Urothelium cell line (cell line): ENCODE measurements around the gene RRAGD.

Experiments used
- DNase-seq: peaks from one replicate; pipeline ENCODE4 v3.0.0; 2011; ENCODE audit warnings: low spot score, mixed read lengths
- FAIRE-seq: peaks from 2 replicates; lab custom pipeline; 2011; peaks lifted over from hg19 to GRCh38; lab: Jason Lieb, UNC

RRAGD gene, protein sequence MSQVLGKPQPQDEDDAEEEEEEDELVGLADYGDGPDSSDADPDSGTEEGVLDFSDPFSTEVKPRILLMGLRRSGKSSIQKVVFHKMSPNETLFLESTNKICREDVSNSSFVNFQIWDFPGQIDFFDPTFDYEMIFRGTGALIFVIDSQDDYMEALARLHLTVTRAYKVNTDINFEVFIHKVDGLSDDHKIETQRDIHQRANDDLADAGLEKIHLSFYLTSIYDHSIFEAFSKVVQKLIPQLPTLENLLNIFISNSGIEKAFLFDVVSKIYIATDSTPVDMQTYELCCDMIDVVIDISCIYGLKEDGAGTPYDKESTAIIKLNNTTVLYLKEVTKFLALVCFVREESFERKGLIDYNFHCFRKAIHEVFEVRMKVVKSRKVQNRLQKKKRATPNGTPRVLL

DNA sequence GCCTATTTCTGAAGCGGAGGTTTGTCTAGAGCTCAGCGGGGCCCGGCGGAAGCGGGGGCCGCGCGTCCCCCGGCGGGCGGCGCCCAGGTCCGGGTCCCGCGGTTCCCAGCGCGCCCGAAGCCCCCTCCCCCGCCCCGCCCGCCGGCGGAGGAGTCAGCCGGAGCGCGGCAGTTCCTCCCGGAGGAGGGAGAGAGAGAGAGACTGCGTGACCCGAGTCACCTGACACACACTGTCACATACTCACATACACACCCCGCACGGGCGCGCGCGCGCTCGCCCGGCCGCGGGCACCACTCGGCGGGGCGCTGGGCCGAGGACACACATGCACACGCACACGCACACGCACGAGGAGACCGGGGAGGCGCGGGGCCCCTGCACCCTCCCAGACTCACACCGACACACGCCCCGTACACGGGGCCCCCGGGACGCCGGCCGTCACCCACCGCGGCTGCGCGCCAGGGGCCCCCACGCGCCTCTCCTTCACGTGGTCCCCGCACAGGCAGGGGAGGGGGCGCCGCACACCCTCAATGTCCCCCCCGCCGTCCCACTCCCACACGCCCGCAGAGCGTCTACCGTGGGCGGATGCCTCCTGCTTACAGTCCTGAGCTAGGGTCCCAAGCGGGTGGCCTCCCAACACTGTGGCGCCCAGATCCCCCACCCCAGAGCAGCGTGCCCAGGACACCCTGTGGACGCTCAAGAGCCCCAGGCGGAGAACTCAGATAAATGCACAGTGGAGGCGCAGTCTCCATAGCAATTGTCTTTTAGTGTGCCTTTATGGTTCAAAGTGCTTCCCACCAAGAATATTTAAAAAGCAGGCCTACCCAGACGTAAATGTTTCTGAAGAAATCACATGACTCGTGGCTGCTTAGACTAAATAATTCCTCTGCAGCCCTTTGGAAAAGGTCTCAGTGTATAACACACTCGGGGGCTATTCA lies at the start of gene RRAGD:
RRAGD (minus strand) TSS at position 203 of the 935 bp plus-strand sequence. CDS start 280 bp downstream, outside the sequence.
- FAIRE-seq (no peak), DNase-seq (peak; percentile 70)

DNA sequence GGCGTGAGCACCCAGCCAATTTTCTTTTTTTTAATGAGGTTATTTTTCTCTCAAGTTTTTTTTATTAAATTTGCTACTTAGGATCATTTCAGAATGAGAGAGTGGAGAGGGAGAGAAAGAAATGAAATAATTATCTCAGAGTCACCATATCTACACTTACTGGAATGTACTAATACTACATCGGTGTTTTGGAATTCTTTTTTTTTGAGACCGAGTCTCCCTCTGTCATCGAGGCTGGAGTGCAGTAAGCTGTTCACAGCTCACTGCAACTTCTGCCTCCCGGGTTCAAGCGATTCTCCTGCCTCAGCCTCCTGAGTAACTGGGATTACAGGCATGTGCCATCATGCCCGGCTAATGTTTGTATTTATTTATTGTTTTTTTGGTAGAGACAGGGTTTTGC lies 48.6 kb upstream of the RRAGD start:
- no peak for FAIRE-seq
- no peak for DNase-seq

DNA sequence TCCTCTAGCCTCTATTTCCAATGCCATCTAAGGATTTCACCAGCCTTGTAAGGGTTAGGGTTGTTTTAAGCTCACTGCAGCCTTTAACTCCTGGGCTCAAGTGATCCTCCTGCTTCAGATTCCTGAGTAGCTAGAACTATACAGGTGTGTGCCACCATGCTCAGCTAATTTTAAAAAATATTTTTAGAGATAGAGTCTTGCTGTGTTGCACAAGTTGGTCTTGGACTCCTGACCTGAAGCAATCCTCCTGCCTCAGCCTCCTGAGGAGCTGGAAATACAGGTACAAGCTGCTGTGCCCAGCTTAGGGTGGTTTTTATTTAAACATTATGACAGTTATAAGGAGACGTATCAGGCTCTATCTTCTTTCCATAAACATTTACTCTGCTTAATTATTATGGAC lies 47.4 kb upstream of the RRAGD start:
- DNase-seq = no peak
- no peak for FAIRE-seq

DNA sequence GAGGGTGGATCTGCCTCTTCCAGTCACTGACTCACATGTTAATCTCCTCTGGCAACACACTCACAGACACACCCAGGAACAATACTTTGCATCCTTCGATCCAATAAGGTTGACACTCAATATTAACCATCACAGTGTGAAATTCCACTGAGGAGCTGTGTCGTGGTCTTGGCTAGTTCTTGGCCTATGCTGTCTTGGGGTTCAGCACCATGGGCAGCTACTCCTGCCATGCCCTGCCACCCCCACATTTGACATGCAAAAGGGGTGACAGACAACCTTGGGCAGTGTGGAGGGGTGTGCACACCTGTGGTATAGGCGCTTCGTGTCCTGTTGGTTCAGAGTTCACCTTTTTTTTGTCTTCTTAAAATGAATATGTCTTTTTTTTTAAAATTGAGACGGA lies 46.6 kb upstream of the RRAGD start:
- FAIRE-seq = no peak
- no peak for DNase-seq

DNA sequence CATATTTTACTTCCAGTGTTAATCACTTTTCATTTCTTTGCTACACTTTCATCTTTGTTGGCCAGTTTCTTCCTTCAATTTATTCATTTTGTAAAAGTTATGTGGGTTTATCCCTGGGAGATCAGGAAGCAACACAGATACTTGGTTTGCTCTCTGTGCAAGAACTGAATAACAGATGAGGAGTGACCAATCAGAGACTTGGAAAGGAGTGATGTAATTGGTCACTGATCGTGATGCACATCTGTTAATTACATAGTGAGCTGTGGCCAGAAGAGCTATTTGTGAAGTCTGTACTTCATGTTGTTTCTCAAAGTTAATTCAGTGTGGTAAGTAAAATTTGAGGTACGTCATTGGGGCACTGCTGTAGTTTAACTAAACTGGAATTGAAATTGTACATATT lies 42.2 kb upstream of the RRAGD start:
- DNase-seq = no peak
- FAIRE-seq = no peak

DNA sequence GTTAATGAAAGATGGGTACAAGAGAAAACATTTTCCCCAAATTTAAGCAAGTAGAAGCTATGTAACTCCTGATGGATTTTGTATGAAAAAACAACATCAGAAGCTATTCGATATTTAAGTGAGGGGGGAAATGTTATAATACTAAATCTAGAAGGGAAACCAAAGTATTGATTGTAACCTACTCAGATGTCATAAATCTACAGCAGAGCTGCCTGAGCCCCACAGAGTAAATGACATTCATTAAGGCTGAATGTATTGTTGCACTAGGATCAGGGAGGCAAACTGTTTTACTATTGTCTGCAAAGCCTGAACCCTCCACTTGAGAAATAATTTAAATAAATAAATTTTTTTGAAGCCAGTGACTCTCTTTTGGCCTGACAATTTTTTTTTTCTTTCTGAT lies 40.2 kb upstream of the RRAGD start:
- no peak for FAIRE-seq
- DNase-seq = no peak

DNA sequence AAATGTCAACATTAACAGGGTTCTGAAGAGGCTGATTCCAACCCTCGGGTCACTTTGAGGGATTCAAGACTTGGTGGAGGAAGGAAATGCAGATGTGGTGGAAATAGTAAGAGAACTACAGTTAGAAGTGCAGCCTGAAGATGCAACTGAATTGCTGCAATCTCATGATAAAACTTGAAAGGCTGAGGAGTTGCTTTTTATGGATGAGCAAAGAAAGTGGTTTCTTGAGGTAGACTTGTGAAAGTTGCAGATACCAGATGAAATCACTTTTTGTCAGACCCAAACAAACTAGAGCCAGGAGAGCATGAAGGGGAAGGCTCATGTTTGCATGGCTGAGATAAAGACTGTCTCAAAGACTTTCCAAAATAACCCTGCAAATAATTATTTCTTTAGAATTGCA lies 37.1 kb upstream of the RRAGD start:
- DNase-seq = no peak
- no peak for FAIRE-seq

DNA sequence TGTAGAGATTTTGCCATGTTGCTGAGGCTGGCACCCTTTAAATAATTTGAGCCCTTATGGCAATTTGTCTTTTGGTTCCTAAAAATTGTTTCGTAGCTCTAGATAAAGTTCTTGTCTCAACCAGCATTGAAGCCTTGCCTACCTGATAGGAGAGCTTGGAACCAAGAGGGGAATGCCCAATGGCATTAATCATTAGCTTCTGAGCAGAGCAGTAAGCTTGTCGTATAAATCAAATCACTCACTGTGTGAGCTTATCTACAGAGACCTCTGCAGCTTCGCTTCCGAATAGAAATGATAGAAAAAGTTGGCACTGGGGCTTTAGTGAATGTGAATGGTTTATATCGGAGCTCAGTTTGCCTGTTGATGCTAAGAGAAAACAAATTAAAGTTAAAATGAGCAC lies 31.6 kb upstream of the RRAGD start:
- no peak for DNase-seq
- no peak for FAIRE-seq

DNA sequence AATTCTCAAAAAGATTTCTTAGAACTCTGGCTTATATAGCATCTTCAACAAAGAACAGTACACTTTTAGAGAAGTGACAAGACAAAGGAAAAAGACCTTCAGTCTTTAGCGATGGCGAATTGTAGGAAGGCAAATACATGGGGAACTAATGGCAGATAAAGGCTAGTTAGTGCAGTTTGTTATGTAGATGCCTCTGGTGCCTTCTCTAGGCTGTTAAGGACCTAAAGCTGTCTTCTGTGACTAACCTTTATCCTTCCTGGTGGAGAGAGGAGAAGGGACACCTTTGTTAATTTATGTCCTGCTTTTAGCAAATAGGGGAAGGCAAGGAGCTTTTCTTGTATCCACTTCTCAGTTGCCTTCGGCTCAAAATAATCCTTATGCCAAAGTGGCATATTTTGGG lies 28.1 kb upstream of the RRAGD start:
- no peak for FAIRE-seq
- no peak for DNase-seq

DNA sequence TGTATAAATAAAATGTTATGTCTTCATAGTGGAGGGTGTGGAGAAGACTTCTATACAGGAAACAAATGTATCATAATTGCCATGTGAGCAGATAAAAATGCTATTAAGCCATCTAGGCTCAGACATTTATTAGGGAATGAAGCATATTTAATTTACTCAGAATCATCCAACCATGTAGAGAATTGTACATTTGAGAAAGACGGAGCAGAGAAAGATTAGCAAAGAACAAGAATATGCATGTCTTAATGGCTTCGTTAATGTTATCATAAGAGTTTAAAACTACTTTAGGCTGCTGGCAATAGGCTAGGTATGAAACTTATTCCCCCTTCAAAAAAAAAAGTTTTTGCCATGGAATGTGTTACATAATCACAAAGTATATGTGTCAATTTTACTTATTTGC lies 26.9 kb upstream of the RRAGD start:
- no peak for DNase-seq
- no peak for FAIRE-seq

DNA sequence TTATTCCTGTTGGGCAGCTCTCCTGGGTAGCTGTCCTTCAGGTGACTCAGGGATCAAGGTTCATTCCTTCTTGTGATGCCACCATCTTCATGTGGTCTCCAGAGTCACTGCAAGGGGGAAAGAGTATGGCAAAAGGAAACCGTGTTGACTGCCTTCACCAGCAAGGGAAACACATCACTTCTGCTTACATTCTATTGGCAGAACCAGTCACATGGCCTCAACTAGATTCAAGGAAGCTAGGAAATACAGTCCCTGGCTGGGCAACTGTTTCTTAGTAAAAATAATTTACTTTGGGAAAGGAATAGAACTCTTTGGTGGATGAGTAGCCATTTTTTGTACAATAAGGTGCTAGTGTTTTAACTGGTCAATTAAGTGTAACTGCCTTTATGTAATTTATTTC lies 26.2 kb upstream of the RRAGD start:
- no peak for DNase-seq

DNA sequence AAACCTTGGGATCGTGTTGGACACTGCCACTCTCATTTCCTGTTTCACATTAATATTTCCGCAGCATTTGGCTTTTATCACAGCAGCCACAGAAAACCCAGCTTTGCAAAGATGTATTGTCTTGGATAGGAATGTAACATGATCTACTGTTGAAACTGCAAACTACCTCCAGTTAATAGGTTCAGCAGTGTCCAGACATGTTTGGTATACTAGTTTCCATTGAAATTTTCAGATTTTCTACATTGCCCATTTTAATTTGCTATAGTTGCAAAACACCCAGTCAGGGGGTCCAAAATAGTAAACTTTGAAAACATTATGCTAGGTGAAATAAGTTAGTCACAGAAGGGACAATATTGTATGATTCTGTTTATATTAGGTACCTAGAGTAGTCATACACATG lies 24.2 kb upstream of the RRAGD start:
- FAIRE-seq (no peak), DNase-seq (no peak)

More for the DNA sequence above, 26.2 kb upstream of the RRAGD start:
- FAIRE-seq = no peak

DNA sequence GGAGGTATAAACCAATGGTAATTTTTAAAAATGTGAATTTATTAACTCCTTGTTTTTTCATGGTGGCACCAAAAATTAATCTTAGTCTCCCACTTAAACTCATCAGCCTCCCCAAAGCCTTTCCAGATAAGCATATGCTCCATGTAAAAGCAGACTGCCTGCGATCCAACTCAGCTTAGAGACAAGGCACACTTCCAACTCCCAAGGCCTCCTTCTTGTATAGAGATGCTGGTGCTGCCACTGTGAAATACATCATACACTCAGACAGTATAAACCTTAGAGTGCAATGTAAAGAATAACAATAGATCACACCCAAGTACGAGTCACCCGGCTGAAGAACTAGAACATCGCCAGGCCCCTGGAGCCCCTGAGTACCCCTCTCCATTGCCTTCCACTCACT lies 22.9 kb upstream of the RRAGD start:
- DNase-seq (no peak), FAIRE-seq (no peak)

DNA sequence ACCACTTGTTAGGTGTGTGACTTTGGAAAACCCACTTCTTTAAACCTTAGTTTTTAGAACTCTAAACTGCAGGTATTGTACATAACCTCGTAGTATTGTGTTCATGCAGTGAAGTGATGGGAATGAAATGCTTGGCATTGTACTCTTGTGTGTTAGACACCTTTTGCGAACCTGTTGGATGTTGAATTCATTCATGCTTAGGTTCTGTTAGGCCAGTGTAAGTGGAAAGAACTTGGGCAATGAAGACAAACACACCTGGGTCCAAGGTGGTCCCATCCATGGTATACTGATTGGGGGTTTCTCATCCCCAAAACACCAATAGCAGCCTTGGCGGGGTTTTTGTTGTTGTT lies 22.1 kb upstream of the RRAGD start:
- FAIRE-seq = no peak
- DNase-seq = no peak

DNA sequence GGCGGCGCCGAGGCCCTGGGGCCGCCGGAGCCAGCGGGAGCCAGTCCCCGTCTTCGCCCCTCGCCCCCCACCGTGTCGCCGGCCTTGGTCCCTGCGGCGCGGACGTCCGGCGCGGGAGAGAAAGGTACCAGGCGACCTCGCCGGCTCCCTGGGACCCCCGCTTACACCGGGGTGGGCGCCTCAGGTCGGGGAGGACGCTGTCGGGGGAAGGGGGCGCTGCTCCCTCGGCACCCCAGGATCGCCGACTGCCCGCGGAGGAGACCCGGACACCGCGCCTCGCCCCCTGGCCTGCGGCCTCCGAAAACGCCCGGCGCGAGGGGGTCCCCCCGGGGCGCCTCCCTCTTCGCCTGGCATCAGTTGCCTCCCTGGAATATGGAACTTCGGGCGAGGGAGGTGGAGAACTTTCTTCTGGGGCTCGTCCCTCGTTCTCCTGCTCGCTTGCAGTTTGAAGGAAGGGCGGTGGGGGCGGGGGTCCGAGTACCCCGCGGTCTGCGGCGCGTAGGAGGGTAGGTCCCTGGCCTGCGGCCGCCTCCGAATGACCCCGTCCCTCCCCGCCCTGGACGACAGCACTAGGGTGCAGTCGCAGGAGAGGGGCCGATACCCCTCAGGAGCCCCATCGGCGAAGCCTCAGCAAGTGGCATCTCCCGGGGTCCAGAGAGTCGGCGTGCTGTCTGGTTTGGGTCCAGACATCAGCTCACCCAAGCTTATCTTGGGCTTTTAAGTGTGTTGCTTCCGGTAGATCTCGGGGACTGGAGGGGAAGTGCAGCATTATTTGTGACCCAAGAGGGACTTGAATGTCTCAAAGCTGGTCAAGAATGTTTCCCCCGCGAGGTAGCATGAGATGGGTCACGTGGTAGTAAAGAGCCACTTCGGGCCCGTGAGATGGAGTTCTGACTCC lies 21.4 kb upstream of the RRAGD start:
- no peak for FAIRE-seq
- DNase-seq = peak; percentile 17

DNA sequence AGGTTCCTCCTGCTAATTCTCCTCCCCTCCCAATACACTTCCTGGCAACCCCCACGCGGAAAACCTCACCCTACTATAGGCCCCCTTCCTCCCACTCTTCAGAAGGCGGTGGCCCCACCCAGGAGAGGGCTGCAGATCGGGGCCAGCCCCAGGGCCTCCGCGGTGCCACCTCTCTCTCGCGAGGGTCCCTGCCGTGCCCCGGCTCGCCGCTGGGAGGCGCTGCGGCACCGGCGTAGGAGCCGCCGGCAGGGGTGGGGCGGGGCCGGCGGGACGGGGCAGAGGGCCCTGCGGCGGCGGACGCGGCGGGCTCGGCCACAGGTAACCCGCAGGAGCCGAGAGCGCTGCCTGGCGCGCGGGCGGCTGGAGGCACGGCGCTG lies 20.8 kb upstream of the RRAGD start, which contains the start of gene ANKRD6:
ANKRD6 (plus strand) TSS at position 278 of the 377 bp plus-strand sequence. CDS start 133,825 bp downstream, outside the sequence.
- FAIRE-seq (no peak), DNase-seq (peak; percentile 84)

DNA sequence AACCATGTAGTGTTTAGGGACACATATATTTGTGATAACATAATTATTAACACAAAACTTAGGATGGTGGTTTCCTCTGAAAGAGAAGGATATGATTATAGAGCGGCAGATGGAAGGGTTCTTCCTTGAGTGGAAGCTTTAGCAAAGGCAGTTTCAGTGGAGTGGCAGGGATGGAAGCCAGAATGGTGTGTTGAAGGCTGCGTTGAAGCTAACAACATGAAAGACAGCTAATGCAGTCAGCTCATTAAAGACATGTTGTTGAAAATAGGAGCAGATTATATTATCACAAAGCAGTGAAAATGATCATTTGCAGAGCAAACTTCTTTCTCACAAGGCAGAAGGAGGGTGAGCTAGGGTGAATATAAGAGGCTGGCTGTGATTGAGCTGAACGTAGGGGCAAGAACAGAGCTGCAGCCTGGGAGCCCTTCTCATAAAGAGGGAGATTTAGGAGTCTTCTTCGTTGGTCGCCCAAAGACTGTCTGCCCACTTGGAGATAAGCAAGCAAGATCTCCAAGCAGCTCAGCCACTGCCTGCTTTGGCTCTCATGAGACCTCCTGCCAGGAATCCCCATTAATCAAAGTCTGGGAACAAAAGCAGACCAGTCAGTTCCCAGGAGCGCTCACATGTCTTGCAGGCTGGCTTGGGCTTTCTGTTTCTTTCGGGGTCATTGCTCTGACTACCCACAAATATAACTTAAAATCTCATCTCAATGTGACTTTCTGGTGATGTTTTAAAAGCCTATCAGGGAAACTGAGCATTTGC lies 18.3 kb upstream of the RRAGD start:
- FAIRE-seq (no peak), DNase-seq (no peak)

DNA sequence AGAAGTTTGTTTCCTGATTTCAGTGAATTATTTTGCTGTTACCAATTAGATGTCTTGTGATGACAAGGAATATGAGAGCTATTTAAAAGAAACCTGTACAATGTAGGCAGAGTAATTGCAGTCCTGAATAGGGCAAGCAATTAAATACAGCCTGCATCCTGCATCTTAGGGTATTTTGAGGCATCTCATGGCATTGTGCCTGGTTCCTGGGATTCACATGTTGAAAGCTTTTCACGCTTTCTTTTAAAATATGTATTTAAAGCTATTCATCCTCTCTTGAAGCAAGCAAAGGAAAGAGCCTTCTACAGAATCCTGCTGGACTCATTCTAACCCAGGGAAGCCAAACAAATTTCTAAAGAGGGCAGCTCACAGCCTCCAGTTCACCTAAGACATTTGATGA lies 4.7 kb upstream of the RRAGD start:
- no peak for FAIRE-seq
- no peak for DNase-seq

DNA sequence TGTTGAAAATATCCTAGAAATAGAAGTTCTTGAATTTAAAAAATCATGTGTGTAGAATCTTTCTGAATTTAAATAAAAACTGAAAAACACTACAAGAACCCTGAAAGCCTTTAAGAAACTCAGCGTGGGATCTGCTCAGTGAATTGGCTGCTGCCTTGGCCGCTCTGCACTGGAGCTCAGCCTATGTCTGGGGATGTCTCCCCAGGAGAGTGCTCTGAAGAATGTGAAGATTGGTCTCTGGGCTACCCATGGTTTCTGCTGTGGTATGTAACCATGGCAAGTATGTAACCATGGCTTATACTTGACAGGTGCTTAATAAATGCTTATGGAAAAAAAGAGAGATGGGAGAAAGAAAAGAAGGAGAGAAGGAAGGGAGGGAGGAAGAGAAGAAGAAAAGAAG lies 3.1 kb upstream of the RRAGD start:
- FAIRE-seq (no peak), DNase-seq (no peak)

DNA sequence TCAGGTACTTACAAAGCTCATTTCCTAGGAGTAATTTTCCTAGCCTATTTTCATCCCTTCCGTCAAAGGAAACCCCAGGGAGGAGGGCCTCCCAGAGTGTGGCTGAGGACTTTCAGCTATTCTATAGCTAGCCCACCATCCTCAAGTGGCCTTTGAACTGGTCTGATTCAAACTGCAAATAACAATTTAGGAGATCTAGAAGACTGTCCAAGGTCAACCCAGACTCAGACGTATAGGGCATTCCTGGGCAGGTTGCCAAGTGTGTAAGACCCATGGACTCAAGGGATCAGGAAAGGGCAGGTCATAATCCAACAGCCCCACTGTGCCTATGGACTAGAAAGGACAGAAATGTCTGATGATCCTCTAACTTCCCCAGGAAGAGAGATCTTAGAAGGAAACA lies 2.1 kb upstream of the RRAGD start:
- DNase-seq = no peak
- FAIRE-seq = no peak
